ENCODE measurements around the gene PDK1.
"Not testable (repeated sequence)": the region's sequence is repeated elsewhere in the genome, so short reads cannot be mapped to it uniquely, and the experiment has no call there.

The PDK1 gene

DNA sequence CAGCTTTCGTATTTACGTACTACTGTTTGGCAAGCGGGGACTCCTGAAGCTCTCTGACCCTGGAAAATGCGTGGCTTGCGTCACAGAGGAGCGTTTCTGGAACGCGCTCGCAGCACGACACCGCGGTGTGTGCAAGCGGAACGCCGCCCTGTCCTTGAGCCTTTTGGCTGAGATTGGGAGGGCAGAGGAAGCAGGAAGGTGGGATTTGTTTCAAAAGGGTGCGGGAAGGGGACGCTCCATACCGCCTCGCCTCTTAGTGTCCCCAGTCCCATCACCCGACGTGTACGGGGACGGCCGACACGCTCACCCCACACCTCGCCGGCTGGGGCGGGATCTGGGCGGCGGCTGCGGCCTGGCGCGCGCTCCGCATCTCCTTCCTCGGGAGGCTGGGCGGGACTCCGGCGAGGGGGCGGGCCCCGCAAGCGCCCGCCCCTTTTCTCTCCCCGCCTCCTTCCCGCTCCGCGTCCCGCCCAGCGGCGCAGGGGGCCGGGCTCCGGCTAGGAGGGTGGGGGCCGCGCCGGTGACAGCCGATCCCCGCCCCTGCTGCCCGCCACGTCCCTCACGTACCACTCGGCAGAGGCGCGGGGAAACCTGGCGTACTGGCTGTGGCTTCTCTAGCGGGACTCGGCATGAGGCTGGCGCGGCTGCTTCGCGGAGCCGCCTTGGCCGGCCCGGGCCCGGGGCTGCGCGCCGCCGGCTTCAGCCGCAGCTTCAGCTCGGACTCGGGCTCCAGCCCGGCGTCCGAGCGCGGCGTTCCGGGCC lies at the start of gene PDK1:
Gene PDK1 (plus strand): TSS at position 569 of the 762 bp plus-strand sequence. CDS start 61 bp downstream, at position 630.
- DNase-seq = peak; percentile 94

DNA sequence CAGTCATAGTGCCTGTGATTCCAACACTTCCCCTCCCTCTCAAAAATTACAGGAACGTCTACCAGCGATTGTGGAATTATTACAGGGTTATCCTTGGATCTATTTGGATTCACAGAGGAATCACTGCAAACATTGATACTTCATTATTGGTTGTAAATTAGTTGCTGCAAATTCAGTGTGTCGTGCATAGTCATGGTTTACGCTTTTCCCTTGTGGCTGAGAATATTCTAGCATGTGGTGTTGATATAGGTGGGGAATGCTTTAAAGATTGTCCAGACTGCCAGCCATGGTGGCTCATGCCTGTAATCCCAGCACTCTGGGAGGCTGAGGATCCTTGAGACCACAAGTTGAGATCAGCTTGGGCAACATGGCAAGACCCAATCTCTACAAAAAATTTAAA lies 48.7 kb upstream of the PDK1 start:
- no peak for DNase-seq

DNA sequence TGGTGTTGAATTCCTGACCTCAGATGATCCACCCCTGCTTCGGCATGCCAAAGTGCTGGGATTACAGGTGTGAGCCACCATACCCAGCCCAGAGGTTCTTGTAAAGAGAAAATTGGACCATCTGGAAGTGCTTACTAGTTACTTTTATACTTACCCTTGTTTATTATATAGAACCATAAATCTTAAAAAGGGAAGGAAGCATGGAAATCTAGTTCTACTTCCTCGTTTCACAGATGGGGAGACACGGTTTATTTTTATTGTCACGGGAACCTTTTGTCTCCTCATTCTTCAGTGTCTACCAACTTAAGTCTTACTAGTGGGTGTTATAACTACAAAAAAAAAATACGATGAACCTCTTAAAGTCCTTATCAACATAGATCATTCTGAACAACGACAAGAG lies 45.8 kb upstream of the PDK1 start:
- DNase-seq = no peak

DNA sequence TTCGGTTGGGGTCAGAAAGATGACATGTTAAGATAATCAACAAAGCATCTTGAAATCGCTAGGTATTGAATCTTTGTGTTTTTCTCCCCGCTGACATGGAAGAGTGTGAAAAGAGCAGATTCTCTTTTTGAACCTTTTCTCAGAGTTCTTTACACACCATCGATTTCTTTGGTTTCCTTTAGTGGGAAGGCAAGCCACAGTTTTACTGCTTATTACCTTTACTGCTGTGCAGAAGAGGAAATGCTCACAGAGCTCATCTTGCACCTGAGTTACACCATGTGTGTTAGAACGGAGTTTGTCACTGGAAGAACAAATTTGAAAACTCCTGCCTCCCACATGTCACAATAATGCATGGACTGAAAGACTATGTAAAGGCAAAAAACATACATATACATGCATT lies 45.3 kb upstream of the PDK1 start:
- DNase-seq = no peak

DNA sequence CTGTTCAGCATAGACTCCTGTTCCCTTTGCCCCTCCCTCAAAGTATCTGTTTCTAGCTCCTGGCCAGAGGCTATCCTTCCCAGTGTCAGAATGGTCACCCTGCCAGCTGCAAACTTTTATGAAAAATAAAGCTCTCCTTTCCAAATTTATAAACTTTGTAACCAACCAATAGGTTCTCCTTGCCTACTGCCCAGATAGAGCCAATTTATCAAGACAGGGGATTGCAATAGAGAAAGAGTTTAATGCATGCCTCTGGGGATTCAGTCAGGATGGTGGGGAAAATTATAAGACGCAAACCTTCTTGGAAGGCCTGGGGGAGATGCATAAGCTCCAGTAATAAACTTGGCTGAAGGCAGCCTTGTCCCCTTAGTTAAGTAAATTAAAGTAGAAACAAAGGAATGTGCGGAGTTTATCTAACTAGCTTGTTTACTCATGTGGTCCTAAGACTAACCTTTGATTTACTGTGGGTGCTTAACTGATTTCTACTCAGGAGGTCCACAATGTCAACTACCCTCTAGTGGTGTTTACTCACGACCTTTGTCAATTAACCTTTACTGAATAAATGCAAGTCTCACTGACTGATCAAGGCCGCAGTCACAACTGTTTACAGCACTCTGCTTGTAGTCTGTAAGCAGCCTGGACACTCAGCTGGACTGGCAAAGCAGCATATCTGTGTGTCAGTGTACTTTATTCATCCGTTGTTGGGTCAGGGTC lies 42.9 kb upstream of the PDK1 start:
- DNase-seq = no peak

DNA sequence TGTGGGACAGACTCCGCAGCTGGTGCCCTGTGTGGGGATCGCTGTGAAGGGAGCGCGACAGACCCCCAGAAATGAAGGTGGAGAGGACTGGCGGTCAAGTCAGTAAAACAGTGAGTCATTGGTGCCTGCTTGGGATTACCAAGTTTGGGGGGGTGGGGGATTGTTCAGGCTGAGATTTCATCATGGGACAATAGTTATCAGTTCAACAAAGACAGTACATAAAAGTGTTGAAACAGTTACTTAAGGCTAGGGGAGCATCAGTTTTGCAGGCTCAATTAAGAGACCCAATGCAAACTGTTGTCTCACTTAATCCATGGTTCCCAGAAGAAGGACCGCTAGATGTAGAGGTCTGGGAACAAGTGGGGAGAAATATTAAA lies 42.4 kb upstream of the PDK1 start:
- no peak for DNase-seq

DNA sequence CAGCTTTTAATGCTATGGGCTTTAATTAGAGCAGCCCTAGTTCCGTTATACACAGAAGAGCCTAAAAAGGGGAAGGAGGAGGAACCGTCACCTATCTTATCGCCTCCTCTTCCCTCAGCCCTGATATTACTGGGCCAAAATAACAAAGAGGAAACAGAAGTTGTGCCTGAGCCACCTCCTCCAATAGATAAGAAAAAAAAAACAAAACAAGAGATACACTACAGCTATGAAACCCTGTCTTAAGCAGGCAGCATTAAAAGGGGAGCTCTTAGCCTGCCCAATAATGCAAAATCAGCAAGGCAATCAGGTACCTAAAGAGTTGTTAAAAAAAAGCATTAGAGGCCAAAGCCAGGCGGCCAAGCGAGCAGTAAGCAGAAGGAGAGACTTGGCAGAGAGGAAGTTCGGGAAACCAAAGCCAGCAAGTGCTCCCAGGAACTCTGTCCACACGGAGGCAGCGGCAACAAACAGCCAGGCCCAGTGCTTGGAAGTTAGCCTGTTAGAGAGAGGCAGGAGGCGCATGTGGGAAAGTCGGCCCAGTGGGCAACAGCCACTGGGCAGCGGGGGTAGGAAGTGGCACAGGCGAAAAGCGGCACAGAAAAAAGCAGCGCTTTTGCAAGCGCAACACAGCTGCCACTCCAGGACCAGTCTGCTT lies 41.8 kb upstream of the PDK1 start:
- DNase-seq = no peak

DNA sequence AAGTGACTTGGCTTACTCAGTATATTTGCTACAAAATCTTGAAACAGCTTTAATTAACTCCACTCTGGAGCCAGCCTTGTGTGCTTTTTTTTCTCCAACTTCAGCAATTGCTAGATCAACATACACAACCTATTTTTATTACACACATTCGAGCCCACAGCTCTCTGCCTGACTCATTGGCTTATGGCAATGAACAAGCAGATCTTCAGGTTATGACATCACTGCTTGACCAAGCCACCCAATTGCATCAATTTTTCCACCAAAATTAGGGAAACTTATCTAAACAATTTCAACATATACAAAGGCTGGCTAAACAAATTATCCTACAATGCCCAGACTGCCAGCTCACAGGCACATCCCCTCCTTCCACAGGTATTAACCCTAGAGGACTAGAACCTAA lies 39.6 kb upstream of the PDK1 start:
- DNase-seq = no peak

DNA sequence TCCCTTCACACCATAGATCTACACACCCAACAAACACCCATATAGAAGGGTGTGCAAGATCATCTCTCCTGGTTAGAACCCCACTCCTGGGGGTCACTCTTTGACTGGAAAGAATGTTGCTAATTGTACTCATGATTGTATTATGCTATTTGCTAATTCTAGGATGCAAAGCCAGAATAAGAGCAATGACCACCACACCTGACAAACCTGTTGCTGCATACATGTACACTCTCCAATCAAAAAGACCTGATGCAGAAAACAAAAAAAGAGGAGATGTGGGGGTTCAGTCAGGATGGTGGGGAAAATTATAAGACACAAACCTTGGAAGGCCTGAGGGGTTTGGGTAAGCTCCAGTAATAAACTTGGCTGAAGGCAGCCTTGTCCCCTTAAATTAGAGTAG lies 36.9 kb upstream of the PDK1 start:
- no peak for DNase-seq

DNA sequence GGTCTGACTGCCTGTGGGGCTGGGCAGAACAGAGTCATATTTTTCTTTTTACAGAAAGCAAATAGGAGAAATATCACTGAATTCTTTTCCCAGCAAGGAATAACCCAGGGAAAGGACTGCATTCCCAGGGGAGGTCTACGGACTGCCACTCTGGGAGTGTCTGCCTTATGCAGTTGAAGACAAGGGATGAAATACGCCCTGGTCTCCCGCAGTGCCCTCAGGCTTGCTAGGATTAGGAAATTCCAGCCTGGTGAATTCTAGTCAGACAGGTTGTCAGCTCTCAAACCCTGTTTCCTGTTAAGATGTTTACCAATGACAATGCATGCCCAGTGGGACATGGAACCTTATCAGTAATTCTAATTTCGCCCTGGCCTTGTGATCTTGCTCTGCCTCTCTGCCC lies 30.3 kb upstream of the PDK1 start:
- DNase-seq = no peak

DNA sequence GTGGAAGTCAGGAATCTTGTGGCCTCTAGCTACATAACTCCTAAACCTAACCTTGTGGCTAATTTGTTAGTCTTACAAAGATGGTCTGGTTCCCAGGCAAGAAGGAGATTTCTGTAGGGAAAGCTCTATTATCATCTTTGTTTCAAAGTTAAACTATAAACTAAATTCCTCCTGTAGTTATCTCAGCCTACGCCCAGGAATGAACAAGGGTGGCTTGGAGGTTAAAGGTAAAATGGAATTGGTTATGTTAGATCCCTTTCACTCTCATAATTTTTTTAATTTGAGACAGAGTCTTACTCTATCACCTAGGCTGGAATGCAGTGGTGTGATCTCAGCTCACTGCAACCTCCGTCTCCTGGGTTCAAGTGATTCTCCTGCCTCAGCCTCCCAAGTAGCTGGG lies 24.6 kb upstream of the PDK1 start:
- no peak for DNase-seq

DNA sequence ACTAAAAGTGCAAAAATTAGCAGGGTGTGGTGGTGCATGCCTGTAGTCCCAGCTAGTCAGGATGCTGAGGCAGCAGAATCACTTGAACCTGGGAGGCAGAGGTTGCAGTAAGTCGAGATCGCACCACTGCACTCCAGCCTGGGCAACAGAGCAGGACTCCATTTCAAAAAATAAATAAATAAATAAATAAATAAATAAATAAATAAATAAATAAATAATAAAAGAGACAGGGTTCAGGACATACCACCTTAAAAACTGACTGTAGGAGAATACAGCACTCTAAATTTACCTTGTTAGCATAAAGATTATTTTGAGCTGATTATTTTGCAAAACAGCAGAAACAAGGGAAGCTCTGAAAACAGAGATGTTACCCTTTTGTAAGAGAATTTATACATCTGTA lies 23.4 kb upstream of the PDK1 start:
- not testable (repeated sequence) for DNase-seq

DNA sequence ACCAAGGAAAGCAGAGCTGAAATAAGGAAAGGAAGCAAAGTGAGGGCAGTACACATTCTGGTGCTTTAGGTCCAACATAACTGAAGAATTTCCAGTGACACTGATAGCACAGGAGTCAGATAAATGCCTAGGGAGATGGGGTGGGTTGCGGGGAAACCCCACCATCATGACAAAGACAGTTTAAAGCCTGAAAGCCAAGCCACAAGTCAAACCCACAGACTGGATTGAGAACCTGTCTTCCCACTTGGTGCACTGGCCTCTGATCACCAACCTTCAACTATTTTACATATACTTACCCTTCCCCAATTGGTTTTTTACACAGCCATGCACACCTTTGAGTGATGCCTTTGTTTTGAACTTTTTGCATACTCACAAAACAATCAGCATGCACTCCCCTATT lies 22.2 kb upstream of the PDK1 start:
- no peak for DNase-seq

DNA sequence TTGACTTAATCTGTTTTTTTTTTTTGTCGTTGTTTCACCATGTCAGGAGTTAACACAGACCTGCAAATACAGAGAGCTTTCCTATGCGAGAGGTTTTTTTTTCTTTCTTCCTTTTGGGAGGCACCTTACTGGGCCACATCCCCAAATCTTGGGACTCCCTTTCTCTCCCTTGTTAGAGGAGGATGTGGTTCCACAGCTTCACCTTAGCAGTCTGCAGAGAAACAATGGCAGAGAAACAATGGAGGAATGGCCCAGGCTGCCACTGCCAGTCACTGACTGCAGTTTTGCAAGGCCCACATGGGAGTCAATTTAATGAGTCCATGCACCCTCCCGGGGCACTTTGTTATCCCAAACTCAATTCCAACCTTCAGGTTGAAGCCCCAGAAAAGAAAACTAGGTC lies 20.8 kb upstream of the PDK1 start:
- DNase-seq = no peak

DNA sequence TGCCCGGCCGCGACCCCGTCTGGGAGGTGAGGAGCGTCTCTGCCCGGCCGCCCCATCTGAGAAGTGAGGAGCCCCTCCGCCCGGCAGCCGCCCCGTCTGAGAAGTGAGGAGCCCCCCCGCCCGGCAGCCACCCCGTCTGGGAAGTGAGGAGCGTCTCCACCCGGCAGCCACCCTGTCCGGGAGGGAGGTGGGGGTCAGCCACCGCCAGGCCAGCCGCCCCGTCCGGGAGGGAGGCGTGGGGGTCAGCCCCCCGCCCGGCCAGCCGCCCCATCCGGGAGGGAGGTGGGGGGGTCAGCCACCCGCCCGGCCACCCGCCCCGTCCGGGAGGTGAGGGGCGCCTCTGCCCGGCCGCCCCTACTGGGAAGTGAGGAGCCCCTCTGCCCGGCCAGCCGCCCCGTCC lies 18.0 kb upstream of the PDK1 start:
- not testable (repeated sequence) for DNase-seq

DNA sequence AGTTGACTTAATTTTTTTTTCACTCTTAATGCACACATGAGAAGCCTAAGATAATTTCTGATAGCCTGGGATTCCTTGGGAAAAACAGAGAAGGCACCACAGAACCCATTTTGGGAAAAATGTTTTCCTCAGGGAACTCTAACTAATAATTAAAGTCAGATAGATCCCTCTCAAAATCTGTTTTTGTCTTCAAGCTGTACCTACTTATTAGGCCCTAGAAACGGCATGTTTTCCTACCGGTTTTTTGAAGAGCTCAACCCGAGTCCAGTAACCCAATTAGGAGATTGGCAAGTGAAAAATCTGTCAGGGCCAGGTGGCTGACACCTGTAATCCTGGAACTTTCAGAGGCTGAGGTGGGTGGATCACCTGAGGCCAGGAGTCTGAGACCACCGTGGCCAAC lies 16.1 kb upstream of the PDK1 start:
- DNase-seq = peak; percentile 19

DNA sequence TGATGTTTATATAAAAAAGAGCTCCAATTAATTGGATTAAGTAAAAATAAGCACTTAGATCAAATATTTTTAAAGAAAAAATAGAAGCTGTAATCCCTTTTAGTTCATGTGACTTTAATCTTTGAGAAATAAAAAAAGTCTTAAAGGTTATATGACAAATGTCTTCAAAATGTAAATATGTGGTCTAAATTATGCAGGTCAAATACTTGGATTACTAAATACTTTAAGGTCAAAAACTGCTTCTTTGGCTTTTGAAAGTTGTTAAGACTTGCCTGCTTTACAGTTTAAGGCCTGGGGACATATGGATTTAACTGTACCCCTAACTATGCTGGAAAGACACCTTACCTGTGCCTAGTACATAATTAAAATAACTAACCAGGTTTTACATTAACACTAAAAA lies 15.5 kb upstream of the PDK1 start:
- DNase-seq = no peak

DNA sequence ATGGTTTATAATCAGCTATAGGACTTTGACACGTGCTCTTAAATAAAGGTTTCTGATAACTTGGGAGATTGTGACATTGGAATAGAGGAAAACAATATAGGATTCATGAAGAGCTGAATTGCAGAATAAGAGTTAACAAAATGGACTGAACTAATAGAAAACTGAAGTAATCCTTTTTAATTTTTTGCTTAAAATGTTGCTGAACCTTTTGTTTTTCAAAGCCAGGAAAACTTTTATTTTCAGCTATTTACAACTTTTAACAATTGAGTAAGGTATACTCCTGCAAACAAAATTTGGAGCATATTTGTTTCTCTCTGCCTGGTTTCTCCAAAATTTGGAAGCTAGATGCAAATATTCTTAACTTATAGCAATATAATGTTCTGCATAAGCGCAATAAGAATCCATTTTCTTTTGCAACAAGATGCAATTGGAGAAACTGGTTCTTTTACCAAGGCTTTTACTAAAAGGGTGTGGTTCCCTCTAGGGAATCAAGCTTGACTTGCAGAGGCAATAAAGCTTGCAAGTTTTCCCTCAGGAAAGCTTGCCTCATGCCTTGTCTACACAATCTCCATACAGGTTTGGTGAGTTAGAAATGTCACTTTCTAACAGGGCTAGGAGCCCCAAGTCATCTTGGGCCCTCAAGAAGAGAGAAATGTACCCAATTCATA lies 10.3 kb upstream of the PDK1 start:
- no peak for DNase-seq

DNA sequence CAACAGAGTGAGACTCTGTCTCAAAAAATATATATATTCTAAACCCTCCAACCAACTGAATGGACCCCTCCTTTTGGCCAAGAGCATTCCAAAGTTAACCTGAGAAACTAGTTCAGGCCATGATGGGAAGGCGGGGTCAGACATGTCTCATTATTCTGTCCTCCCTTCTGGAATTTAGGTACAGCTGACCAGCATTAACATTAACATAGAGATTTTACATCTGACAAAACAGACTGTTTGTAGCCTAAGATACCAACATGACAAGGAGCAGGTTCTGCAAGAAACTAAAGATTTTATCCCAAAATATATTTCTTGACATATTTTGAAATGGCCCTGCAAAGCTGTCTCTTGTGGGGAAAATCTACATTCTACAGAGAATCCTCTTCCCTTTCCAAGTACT lies 6.8 kb upstream of the PDK1 start:
- no peak for DNase-seq

DNA sequence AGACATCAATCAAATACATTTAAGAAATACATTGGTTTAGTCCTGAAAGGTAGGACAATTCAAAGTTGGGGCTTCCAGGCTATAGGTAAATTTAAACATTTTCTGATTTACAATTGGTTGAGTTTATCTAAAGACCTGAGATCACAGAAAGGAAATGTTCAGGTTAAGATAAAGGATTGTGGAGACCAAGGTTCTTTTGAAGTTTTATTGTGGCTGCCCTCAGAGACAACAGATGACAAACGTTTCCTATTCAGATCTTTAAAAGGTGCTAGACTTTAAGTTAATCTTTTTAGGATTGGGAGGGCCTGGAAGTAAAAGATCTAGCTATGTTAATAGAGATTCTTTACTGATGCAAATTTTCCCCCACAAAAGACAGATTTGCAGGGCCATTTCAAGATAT lies 6.1 kb upstream of the PDK1 start:
- not testable (repeated sequence) for DNase-seq

DNA sequence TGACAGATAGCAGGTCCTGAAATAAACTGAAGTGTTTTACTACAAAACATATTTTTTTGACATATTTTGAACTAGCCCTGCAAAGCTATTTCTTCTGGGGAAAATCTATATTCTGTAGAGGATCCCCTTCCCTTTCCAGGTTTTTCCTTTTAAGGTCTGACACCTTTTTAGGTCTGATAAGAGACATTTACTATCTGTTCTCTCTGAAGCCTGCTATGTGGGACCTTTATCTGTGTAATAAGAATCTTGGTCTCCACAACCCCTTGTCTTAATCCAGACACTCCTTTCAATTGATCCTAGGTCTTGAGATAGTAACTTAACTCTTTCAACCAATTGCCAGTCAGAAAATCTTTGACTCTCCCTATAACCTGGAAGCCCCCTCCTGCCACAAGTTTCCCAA lies 5.5 kb upstream of the PDK1 start:
- DNase-seq = no peak

DNA sequence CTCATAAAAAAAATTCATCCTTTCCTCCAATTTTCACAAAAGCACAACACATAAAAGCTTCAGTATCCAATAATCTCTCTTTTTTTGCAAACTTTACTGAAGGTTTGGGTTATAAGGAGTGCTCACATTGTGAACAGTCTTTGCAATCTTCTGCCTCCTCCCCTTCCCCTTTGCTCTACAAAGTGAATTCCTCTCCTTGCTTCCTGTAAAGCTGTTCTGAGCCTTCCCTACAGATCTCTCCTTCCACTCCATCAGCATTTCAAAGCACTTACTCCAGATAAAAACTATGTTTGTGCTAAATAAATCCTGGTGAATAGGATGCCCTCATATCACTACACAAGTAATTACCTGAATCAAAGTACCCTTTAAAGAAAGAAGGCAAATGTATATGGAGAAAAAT lies 4.6 kb upstream of the PDK1 start:
- no peak for DNase-seq

DNA sequence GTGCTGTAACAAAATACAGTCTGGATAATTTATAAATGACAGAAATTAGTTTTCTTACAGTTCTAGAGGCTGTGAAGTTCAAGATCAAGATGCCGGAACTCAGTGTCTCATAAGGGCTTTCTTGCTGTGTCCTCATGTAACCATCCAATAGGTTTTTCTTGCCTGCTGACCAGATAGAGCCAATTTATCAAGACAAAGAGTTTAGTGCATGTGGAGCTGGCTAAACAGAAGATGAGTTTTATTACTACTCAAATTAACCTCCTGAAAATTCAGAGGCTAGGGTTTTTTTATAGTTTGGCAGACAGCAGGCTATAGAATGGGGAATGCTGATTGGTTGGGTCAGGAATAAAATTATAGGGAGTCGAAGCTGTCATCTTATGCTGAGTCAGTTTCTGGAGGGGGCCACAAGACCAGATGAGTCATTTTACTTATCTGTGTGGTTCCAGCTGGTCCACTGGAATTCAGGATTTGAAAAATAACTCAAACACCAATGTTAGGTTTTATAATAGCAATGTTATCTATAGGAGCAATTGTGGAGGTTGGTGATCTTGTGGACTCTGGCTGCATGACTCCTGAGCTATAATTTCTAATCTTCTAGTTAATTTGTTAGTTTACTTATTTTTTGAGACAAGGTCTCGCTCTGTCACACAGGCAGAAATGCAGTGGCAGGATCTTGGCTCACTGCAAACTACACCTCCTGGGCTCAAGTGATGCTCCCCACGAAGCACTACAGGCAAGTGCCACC lies 3.2 kb upstream of the PDK1 start:
- DNase-seq = no peak

Measured in NCI-H82 (cell line).